ENCODE results near the gene SNX25. TPM values are rescaled to one million over a fixed set of nuclear protein-coding genes. Genes with fewer than 3 reads are reported as not detected.
A peak's percentile ranks its signal among the peaks of the same experiment; 100 is the strongest.

SNX25 gene
- total RNA-seq, 2 donors from 2014 or later: 21.4 to 26.0 TPM

GRCh38 chr4:185351691-185352090, 142.3 kb downstream of the SNX25 start:
- Mint-ChIP-seq H3K9me3 (no peaks in the 10 kb centered on the region), H3K27ac (peak overlapping the region; percentile 29), H3K4me1 (no peaks in the 10 kb centered on the region), H3K27me3 (ENCODE audit: insufficient read depth) (no peaks in the 10 kb centered on the region), H3K4me3 (no peak overlapping the region), H3K36me3 (ENCODE audit: low read depth) (peaks cover 62% of the 10 kb centered on the region)
- TF ChIP-seq CTCF (conservative IDR thresholded peaks at IDR 0.05): no peak
- no peaks in the 10 kb centered on the region for H3K9me3 ChIP-seq (ENCODE audit: control insufficient read depth, low read length)
- 79 to 86% methylated on average over 8 to 13 of the region's 13 CpGs for WGBS, 2 experiments (ENCODE audit: insufficient coverage in 1 of 2, insufficient read length in 1 of 2)
- H3K27ac ChIP-seq (ENCODE audit: low read depth, low read length): no peak overlapping the region
- peaks cover 77% of the 10 kb centered on the region for H3K36me3 ChIP-seq (ENCODE audit: control insufficient read depth, insufficient read depth, low read length)
- H3K4me3 ChIP-seq (ENCODE audit: low read length): no peak overlapping the region
- no peak for DNase-seq
- H3K9ac ChIP-seq (ENCODE audit: extremely low read depth, low read length, poor library complexity, severe bottlenecking): no peak overlapping the region
- no peaks in the 10 kb centered on the region for H3K27me3 ChIP-seq (ENCODE audit: control insufficient read depth, insufficient read depth, low read length, poor library complexity, severe bottlenecking)
- no peaks in the 10 kb centered on the region for H3K4me1 ChIP-seq (ENCODE audit: control insufficient read depth, insufficient read depth, low read length)

- H3K4me1 Mint-ChIP-seq: no peaks in the 10 kb centered on the region
- WGBS, 2 experiments (ENCODE audit: insufficient coverage in 1 of 2, insufficient read length in 1 of 2): 91 to 97% methylated on average over 5 to 7 of the region's 7 CpGs
- no peaks in the 10 kb centered on the region for H3K9me3 Mint-ChIP-seq
- no peak overlapping the region for H3K27ac ChIP-seq (ENCODE audit: low read depth, low read length)
- TF ChIP-seq CTCF (conservative IDR thresholded peaks at IDR 0.05): no peak
- no peaks in the 10 kb centered on the region for H3K27me3 Mint-ChIP-seq (ENCODE audit: insufficient read depth)
- no peaks in the 10 kb centered on the region for H3K27me3 ChIP-seq (ENCODE audit: control insufficient read depth, insufficient read depth, low read length, poor library complexity, severe bottlenecking)
- no peaks in the 10 kb centered on the region for H3K4me1 ChIP-seq (ENCODE audit: control insufficient read depth, insufficient read depth, low read length)
- peaks cover 76% of the 10 kb centered on the region for H3K36me3 ChIP-seq (ENCODE audit: control insufficient read depth, insufficient read depth, low read length)
- H3K4me3 ChIP-seq (ENCODE audit: low read length): no peak overlapping the region
- no peak for DNase-seq
- H3K9me3 ChIP-seq (ENCODE audit: control insufficient read depth, low read length): no peaks in the 10 kb centered on the region
- H3K36me3 Mint-ChIP-seq (ENCODE audit: low read depth): peaks cover 61% of the 10 kb centered on the region
- no peak overlapping the region for H3K9ac ChIP-seq (ENCODE audit: extremely low read depth, low read length, poor library complexity, severe bottlenecking)
- H3K4me3 Mint-ChIP-seq: no peak overlapping the region
- peak overlapping the region; percentile 29 for H3K27ac Mint-ChIP-seq
Measured at GRCh38 chr4:185352202-185352601, 142.8 kb downstream of the SNX25 start.

- no peak for TF ChIP-seq CTCF (conservative IDR thresholded peaks at IDR 0.05)
Measured at GRCh38 chr4:185352741-185353140, 143.3 kb downstream of the SNX25 start.

More at GRCh38 chr4:185352741-185353140, 143.3 kb downstream of the SNX25 start:
- no peak for DNase-seq
- peaks cover 61% of the 10 kb centered on the region for H3K36me3 Mint-ChIP-seq (ENCODE audit: low read depth)
- Histone ChIP-seq H3K9ac (ENCODE audit: extremely low read depth, low read length, poor library complexity, severe bottlenecking) (no peak overlapping the region), H3K4me3 (ENCODE audit: low read length) (no peak overlapping the region), H3K9me3 (ENCODE audit: control insufficient read depth, low read length) (no peaks in the 10 kb centered on the region), H3K27me3 (ENCODE audit: control insufficient read depth, insufficient read depth, low read length, poor library complexity, severe bottlenecking) (no peaks in the 10 kb centered on the region), H3K4me1 (ENCODE audit: control insufficient read depth, insufficient read depth, low read length) (no peaks in the 10 kb centered on the region), H3K36me3 (ENCODE audit: control insufficient read depth, insufficient read depth, low read length) (peaks cover 79% of the 10 kb centered on the region), H3K27ac (ENCODE audit: low read depth, low read length) (no peak overlapping the region)
- no peaks in the 10 kb centered on the region for H3K27me3 Mint-ChIP-seq (ENCODE audit: insufficient read depth)
- no peak overlapping the region for H3K27ac Mint-ChIP-seq
- H3K4me1 Mint-ChIP-seq: no peaks in the 10 kb centered on the region
- 99% methylated on average over 2 of the region's 2 CpGs; no CpG with 5 or more reads in 1 of the 2 experiments for WGBS, 2 experiments (ENCODE audit: insufficient coverage in 1 of 2, insufficient read length in 1 of 2)
- H3K9me3 Mint-ChIP-seq: no peaks in the 10 kb centered on the region
- no peak overlapping the region for H3K4me3 Mint-ChIP-seq
